HEK293T (cell line): ENCODE measurements around the gene MTAP.

Source experiments
- SUZ12 ChIP-seq: fragments of 450-650 bp; IDR thresholded peaks from 2 replicates; pipeline ENCODE4 v1.6.1; 2016; ENCODE audit warnings: mild to moderate bottlenecking
- ZNF384 ChIP-seq: fragments of 450-650 bp; IDR thresholded peaks from 2 replicates; pipeline ENCODE4 v1.6.1; 2016

- TF ChIP-seq SUZ12 (no peak), ZNF384 (no peak)
These were observed 131.4 kb downstream of the MTAP start for GRCh38 chr9:21933865-21934264.
